Measurements from ENCODE around the gene ELMO1.

The ELMO1 gene

GRCh38 chr7:36900988-36901710, 547.5 kb downstream of the ELMO1 start:
- DNase-seq (ENCODE audit: low read depth in 2 of 3, low spot score in 2 of 3): no peak

GRCh38 chr7:36898186-36898585, 550.5 kb downstream of the ELMO1 start:
- no peak for DNase-seq (ENCODE audit: low read depth in 2 of 3, low spot score in 2 of 3)

- no peak for DNase-seq (ENCODE audit: low read depth in 2 of 3, low spot score in 2 of 3)
Measured at GRCh38 chr7:36896956-36897590, 551.6 kb downstream of the ELMO1 start.

GRCh38 chr7:36896418-36896817, 552.2 kb downstream of the ELMO1 start:
- DNase-seq (ENCODE audit: low read depth in 2 of 3, low spot score in 2 of 3): no peak

- no peak for DNase-seq (ENCODE audit: low read depth in 2 of 3, low spot score in 2 of 3)
Measured at GRCh38 chr7:36895192-36895591, 553.5 kb downstream of the ELMO1 start.

GRCh38 chr7:36894190-36894589, 554.5 kb downstream of the ELMO1 start:
- no peak for DNase-seq (ENCODE audit: low read depth in 2 of 3, low spot score in 2 of 3)

- DNase-seq (ENCODE audit: low read depth in 2 of 3, low spot score in 2 of 3): no peak
Measured at GRCh38 chr7:36889182-36889581, 559.5 kb downstream of the ELMO1 start.

- no peak for DNase-seq (ENCODE audit: low read depth in 2 of 3, low spot score in 2 of 3)
Measured at GRCh38 chr7:36887969-36888368, 560.7 kb downstream of the ELMO1 start.

- no peak for DNase-seq (ENCODE audit: low read depth in 2 of 3, low spot score in 2 of 3)
Measured at GRCh38 chr7:36887233-36887632, 561.4 kb downstream of the ELMO1 start.

GRCh38 chr7:36884910-36885309, 563.8 kb downstream of the ELMO1 start:
- no peak for DNase-seq (ENCODE audit: low read depth in 2 of 3, low spot score in 2 of 3)

GRCh38 chr7:36884351-36884750, 564.3 kb downstream of the ELMO1 start:
- DNase-seq (ENCODE audit: low read depth in 2 of 3, low spot score in 2 of 3): no peak

GRCh38 chr7:36881233-36881874, 567.3 kb downstream of the ELMO1 start:
- DNase-seq (ENCODE audit: low read depth in 2 of 3, low spot score in 2 of 3): no peak

- no peak for DNase-seq (ENCODE audit: low read depth in 2 of 3, low spot score in 2 of 3)
Measured at GRCh38 chr7:36880108-36880507, 568.6 kb downstream of the ELMO1 start.

- no peak for DNase-seq (ENCODE audit: low read depth in 2 of 3, low spot score in 2 of 3)
Measured at GRCh38 chr7:36879021-36879420, 569.6 kb downstream of the ELMO1 start.

GRCh38 chr7:36878288-36878687, 570.4 kb downstream of the ELMO1 start:
- no peak for DNase-seq (ENCODE audit: low read depth in 2 of 3, low spot score in 2 of 3)

- DNase-seq (ENCODE audit: low read depth in 2 of 3, low spot score in 2 of 3): no peak
Measured at GRCh38 chr7:36875794-36876193, 572.9 kb downstream of the ELMO1 start.

- DNase-seq (ENCODE audit: low read depth in 2 of 3, low spot score in 2 of 3): no peak
Measured at GRCh38 chr7:36874041-36874440, 574.6 kb downstream of the ELMO1 start.

GRCh38 chr7:36871863-36872262, 576.8 kb downstream of the ELMO1 start:
- no peak for DNase-seq (ENCODE audit: low read depth in 2 of 3, low spot score in 2 of 3)

- no peak for DNase-seq (ENCODE audit: low read depth in 2 of 3, low spot score in 2 of 3)
Measured at GRCh38 chr7:36871355-36871738, 577.3 kb downstream of the ELMO1 start.

GRCh38 chr7:36870625-36871354, 577.9 kb downstream of the ELMO1 start:
- no peak for DNase-seq (ENCODE audit: low read depth in 2 of 3, low spot score in 2 of 3)

GRCh38 chr7:36868727-36869411, 579.8 kb downstream of the ELMO1 start:
- DNase-seq (ENCODE audit: low read depth in 2 of 3, low spot score in 2 of 3): no peak

Data from activated CD8-positive, alpha-beta memory T cell treated with anti-CD3 and anti-CD28 coated beads for 48 hours (primary cell).